NT2/D1 (cell line): ENCODE results near the gene FOXB1.

Experiments used
- SUZ12 ChIP-seq: IDR thresholded peaks from 2 replicates; pipeline ENCODE4 v1.6.1; 2011; ENCODE audit not compliant: insufficient read length, insufficient read depth; ENCODE audit errors: extremely low read depth
- ZNF274 ChIP-seq: IDR thresholded peaks from 2 replicates; pipeline ENCODE4 v1.6.1; 2011; ENCODE audit warnings: mild to moderate bottlenecking, low read depth, low read length

GRCh38 chr15:60009980-60010732 lies 6.0 kb downstream of the FOXB1 start:
- TF ChIP-seq SUZ12 (no peak), ZNF274 (no peak)
